HL-60 (cell line): Measurements from ENCODE around the gene SGCA.

ENCODE experiments used
- GABPA ChIP-seq: IDR thresholded peaks from 2 replicates; pipeline ENCODE4 v1.6.1; 2012; ENCODE audit warnings: low read depth
- POLR2AphosphoS5 ChIP-seq: IDR thresholded peaks from 2 replicates; pipeline ENCODE4 v1.6.1; 2012; ENCODE audit warnings: low read depth
- SPI1 ChIP-seq: IDR thresholded peaks from 2 replicates; pipeline ENCODE4 v1.6.1; 2012; ENCODE audit warnings: low read depth, mild to moderate bottlenecking, borderline replicate concordance
- TF ChIP-seq, protein P1 (sequence below): IDR thresholded peaks from one replicate; pipeline ENCODE4 v1.5.1; 2011; ENCODE audit warnings: low read length, control low read depth, inconsistent platforms; ENCODE audit not compliant: insufficient read depth
- TF ChIP-seq, protein P2 (sequence below): IDR thresholded peaks from 2 replicates; pipeline ENCODE4 v1.6.1; 2012; ENCODE audit warnings: low read depth; ENCODE audit not compliant: insufficient replicate concordance

DNA sequence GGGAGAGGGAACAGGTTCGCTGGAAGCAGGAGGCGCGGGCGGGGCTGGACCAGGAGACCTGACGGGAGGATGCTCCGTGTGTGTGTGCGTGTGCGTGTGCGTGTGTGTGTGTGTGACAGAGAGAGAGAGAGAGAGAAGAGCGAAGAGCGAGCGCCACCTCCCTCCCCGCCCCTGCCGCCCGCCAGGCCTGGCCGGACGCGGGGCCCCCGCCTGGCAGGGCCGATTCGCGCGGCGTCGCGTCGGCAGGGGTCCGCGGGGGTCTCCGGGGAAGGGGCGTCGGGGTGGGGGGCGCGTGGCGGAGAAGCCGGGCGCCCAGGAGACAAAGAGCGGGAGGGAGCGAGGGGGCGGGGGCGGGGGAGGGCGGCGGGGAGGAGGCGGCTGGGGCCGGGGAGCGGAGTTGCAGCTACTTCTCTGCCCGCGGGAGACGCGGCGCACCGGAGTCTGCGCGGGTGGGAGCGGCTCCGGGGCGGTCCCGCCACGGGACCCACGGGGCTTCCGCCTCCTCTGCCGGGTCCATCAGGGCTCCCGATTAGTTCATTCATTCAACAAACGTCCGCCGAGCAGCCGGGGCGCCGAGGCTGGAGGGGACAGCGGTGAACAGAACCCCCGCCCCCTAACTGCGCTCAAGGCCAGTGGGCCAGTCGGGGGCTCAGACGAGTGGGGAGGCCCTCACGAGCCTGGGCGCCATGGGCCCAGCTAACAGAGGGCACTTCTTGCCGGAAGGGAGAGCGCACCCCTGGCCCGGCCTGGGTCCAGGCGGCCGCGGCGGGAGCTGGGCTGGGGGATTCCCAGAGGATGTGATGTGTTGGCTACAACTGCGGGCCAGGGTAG, 35.9 kb upstream of the SGCA start, which contains the start of gene SAMD14:
- TF ChIP-seq, protein P1, sequence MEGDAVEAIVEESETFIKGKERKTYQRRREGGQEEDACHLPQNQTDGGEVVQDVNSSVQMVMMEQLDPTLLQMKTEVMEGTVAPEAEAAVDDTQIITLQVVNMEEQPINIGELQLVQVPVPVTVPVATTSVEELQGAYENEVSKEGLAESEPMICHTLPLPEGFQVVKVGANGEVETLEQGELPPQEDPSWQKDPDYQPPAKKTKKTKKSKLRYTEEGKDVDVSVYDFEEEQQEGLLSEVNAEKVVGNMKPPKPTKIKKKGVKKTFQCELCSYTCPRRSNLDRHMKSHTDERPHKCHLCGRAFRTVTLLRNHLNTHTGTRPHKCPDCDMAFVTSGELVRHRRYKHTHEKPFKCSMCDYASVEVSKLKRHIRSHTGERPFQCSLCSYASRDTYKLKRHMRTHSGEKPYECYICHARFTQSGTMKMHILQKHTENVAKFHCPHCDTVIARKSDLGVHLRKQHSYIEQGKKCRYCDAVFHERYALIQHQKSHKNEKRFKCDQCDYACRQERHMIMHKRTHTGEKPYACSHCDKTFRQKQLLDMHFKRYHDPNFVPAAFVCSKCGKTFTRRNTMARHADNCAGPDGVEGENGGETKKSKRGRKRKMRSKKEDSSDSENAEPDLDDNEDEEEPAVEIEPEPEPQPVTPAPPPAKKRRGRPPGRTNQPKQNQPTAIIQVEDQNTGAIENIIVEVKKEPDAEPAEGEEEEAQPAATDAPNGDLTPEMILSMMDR: no peak
- TF ChIP-seq, protein P2, sequence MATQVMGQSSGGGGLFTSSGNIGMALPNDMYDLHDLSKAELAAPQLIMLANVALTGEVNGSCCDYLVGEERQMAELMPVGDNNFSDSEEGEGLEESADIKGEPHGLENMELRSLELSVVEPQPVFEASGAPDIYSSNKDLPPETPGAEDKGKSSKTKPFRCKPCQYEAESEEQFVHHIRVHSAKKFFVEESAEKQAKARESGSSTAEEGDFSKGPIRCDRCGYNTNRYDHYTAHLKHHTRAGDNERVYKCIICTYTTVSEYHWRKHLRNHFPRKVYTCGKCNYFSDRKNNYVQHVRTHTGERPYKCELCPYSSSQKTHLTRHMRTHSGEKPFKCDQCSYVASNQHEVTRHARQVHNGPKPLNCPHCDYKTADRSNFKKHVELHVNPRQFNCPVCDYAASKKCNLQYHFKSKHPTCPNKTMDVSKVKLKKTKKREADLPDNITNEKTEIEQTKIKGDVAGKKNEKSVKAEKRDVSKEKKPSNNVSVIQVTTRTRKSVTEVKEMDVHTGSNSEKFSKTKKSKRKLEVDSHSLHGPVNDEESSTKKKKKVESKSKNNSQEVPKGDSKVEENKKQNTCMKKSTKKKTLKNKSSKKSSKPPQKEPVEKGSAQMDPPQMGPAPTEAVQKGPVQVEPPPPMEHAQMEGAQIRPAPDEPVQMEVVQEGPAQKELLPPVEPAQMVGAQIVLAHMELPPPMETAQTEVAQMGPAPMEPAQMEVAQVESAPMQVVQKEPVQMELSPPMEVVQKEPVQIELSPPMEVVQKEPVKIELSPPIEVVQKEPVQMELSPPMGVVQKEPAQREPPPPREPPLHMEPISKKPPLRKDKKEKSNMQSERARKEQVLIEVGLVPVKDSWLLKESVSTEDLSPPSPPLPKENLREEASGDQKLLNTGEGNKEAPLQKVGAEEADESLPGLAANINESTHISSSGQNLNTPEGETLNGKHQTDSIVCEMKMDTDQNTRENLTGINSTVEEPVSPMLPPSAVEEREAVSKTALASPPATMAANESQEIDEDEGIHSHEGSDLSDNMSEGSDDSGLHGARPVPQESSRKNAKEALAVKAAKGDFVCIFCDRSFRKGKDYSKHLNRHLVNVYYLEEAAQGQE: no peak
- TF ChIP-seq POLR2AphosphoS5 (no peak), GABPA (no peak), SPI1 (no peak)
